ENCODE measurements around the gene POLR3E.

POLR3E gene

DNA sequence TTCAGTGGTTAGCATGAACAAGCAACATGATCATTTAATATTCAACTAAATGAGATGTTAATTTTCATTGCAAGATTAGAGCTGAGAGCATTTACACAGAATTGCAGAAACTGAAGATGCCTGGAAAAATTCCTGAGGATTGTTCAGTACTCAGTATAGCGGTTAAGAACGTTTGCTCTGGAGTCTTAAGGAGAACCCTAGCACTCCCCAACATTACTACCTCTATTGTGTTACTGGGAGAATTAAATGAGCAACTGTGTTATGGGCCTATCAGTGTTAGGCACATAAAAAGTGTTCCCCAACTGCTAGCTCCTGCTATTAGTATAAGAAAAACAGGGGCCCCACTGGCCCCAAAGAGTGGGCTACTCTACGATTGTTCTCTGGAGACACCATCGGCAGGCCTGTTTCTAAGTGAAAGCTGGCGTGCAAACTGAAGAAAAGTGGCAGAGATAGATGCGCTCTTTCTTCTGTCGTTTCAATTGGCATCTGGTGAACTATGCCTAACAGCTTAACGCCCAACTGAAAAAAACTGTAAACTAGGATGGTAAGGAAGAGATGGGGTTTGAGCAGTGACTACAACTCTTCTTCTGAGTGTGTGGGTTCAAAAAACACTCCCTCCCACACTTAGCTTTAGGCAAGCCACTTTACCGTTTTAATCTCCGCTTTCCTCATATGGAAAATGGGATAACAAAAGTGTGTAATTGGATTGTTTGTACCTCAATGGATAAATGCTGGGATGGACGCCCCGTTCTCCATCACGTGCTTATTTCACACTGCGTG, 75.9 kb downstream of the POLR3E start:
- H3K4me1 ChIP-seq (ENCODE audit: control insufficient read depth, insufficient read depth, low read length) = peaks cover 46% of the 10 kb centered on the region
- peak overlapping the region; percentile 92 for H3K4me3 ChIP-seq (ENCODE audit: low read length)
- no peaks in the 10 kb centered on the region for H3K9me3 ChIP-seq (ENCODE audit: control insufficient read depth, low read length)
- H3K36me3 ChIP-seq (ENCODE audit: control insufficient read depth, insufficient read depth, low read length, severe bottlenecking) = no peaks in the 10 kb centered on the region
- H3K27me3 ChIP-seq (replicated peaks; ENCODE audit: control insufficient read depth, insufficient read depth, low read length) = no peaks in the 10 kb centered on the region
- DNase-seq (ENCODE audit: low read depth) = peak; percentile 16
- H3K9ac ChIP-seq (ENCODE audit: low read length) = peak overlapping the region; percentile 90

- DNase-seq (ENCODE audit: low read depth) = peak; percentile 67
- Histone ChIP-seq H3K4me3 (ENCODE audit: low read length) (peak overlapping the region; percentile 92), H3K4me1 (ENCODE audit: control insufficient read depth, insufficient read depth, low read length) (peaks cover 46% of the 10 kb centered on the region), H3K36me3 (ENCODE audit: control insufficient read depth, insufficient read depth, low read length, severe bottlenecking) (no peaks in the 10 kb centered on the region), H3K9me3 (ENCODE audit: control insufficient read depth, low read length) (no peaks in the 10 kb centered on the region), H3K9ac (ENCODE audit: low read length) (peak overlapping the region; percentile 90), H3K27me3 (replicated peaks; ENCODE audit: control insufficient read depth, insufficient read depth, low read length) (no peaks in the 10 kb centered on the region)
Observed at GRCh38 chr16:22373662-22374310, 76.6 kb downstream of the POLR3E start.

DNA sequence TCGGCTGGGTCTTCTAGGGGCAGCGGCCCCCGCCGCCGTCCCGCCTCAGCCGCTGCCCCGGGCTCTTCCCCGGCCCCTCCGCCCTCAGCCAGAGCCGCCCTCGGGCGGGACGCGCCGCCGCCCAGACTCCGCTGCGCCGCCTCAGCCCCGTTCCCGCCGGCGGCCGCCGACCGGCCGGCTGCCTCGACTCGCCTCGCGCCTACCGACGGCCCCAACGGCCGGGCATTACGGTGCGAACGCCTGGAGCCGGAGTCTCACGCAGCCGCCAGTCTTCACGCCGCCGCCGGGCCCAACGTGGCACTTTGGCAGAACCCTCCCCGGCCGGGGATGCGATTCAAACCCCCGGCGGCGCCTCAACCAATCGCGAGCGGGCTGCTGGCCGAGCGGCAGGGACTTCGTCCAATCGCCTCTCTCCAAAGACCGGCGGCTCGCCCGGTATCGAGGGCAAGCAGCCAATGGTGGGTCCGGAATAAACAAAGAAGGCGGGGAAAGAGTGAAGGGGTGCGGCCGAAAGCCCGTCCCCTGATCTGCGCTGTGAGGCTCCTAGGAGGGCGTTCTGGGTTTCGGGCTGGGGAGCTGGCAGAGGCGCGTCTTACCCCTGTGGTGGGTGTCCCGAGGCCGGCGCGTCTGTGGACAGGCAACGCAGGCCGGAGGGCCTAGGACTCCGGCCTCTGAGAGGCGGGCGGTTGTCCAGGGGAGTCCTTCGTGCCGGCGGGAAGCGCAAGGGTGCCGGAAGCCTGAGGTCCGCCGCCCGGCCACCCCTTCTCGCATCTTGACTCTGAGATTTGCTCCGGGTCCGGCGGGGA, 77.3 kb downstream of the POLR3E start, which contains the start of gene CDR2:
CDR2 (minus strand) TSS at position 309 of the 806 bp plus-strand sequence. CDS start 310 bp downstream, outside the sequence.
- Histone ChIP-seq H3K27me3 (replicated peaks; ENCODE audit: control insufficient read depth, insufficient read depth, low read length) (no peaks in the 10 kb centered on the region), H3K9me3 (ENCODE audit: control insufficient read depth, low read length) (no peaks in the 10 kb centered on the region), H3K4me3 (ENCODE audit: low read length) (peak within 1 kb of the TSS; percentile 92), H3K9ac (ENCODE audit: low read length) (peak within 1 kb of the TSS; percentile 90), H3K4me1 (ENCODE audit: control insufficient read depth, insufficient read depth, low read length) (peaks cover 43% of the 10 kb centered on the region), H3K36me3 (ENCODE audit: control insufficient read depth, insufficient read depth, low read length, severe bottlenecking) (no peaks in the 10 kb centered on the region)
- peak; percentile 100 for DNase-seq (ENCODE audit: low read depth)

- Histone ChIP-seq H3K9ac (ENCODE audit: low read length) (peak overlapping the region; percentile 90), H3K27me3 (replicated peaks; ENCODE audit: control insufficient read depth, insufficient read depth, low read length) (no peaks in the 10 kb centered on the region), H3K4me3 (ENCODE audit: low read length) (peak overlapping the region; percentile 92), H3K9me3 (ENCODE audit: control insufficient read depth, low read length) (no peaks in the 10 kb centered on the region), H3K36me3 (ENCODE audit: control insufficient read depth, insufficient read depth, low read length, severe bottlenecking) (no peaks in the 10 kb centered on the region), H3K4me1 (ENCODE audit: control insufficient read depth, insufficient read depth, low read length) (peaks cover 36% of the 10 kb centered on the region)
- peak; percentile 19 for DNase-seq (ENCODE audit: low read depth)
Observed at GRCh38 chr16:22375117-22375962, 78.1 kb downstream of the POLR3E start.

GRCh38 chr16:22375963-22376640, 78.9 kb downstream of the POLR3E start:
- no peaks in the 10 kb centered on the region for H3K27me3 ChIP-seq (replicated peaks; ENCODE audit: control insufficient read depth, insufficient read depth, low read length)
- DNase-seq (ENCODE audit: low read depth) = no peak
- H3K9ac ChIP-seq (ENCODE audit: low read length) = no peak overlapping the region
- peaks cover 32% of the 10 kb centered on the region for H3K4me1 ChIP-seq (ENCODE audit: control insufficient read depth, insufficient read depth, low read length)
- H3K36me3 ChIP-seq (ENCODE audit: control insufficient read depth, insufficient read depth, low read length, severe bottlenecking) = no peaks in the 10 kb centered on the region
- H3K9me3 ChIP-seq (ENCODE audit: control insufficient read depth, low read length) = no peaks in the 10 kb centered on the region
- no peak overlapping the region for H3K4me3 ChIP-seq (ENCODE audit: low read length)

DNA sequence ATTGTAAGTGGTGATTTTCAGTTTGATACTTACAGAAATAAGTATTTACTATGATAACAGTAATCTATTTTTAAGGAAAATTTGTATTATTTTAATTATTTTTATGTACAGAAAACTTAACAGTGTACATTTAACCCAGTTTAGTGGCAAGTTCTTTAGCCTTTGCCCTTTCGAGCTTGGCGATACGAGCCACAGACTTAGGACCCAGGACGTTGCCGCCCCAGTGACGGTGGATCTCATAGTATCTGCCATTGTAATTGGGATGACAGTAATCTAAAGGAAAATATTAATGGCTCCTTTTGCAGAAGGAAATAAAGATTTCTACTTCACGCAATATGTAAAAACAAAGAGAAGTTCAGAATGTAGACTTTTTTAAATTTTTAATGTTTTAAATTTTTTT, 82.4 kb downstream of the POLR3E start:
- H3K9me3 ChIP-seq (ENCODE audit: control insufficient read depth, low read length) = no peaks in the 10 kb centered on the region
- H3K4me1 ChIP-seq (ENCODE audit: control insufficient read depth, insufficient read depth, low read length) = peaks cover 10% of the 10 kb centered on the region
- no peak overlapping the region for H3K9ac ChIP-seq (ENCODE audit: low read length)
- no peak for DNase-seq (ENCODE audit: low read depth)
- H3K36me3 ChIP-seq (ENCODE audit: control insufficient read depth, insufficient read depth, low read length, severe bottlenecking) = no peaks in the 10 kb centered on the region
- H3K4me3 ChIP-seq (ENCODE audit: low read length) = no peak overlapping the region
- no peaks in the 10 kb centered on the region for H3K27me3 ChIP-seq (replicated peaks; ENCODE audit: control insufficient read depth, insufficient read depth, low read length)

- Histone ChIP-seq H3K36me3 (ENCODE audit: control insufficient read depth, insufficient read depth, low read length, severe bottlenecking) (no peaks in the 10 kb centered on the region), H3K27me3 (replicated peaks; ENCODE audit: control insufficient read depth, insufficient read depth, low read length) (no peaks in the 10 kb centered on the region), H3K4me3 (ENCODE audit: low read length) (no peak overlapping the region), H3K4me1 (ENCODE audit: control insufficient read depth, insufficient read depth, low read length) (peaks cover 4% of the 10 kb centered on the region), H3K9me3 (ENCODE audit: control insufficient read depth, low read length) (no peaks in the 10 kb centered on the region), H3K9ac (ENCODE audit: low read length) (no peak overlapping the region)
- DNase-seq (ENCODE audit: low read depth) = peak; percentile 79
Observed at GRCh38 chr16:22380529-22380928, 83.3 kb downstream of the POLR3E start.

DNA sequence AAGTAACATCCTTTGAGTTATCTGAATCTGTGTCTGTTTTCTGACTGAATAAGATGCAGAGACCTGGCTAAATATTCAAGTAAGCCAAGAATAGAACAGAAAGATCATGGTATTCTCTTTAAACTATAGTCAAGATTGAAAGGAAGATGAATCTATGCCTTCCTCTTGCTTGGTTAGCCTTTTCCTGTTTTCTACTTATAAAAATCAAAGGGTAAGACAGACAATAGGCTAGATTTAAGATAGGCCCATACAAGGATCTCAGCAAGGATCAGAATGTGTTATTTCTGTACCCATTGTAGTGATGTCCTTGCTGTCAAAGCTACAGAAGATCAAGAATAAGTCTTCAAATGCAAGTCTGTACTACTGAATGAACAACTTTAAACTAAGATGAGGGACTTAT, 84.2 kb downstream of the POLR3E start:
- Histone ChIP-seq H3K36me3 (ENCODE audit: control insufficient read depth, insufficient read depth, low read length, severe bottlenecking) (no peaks in the 10 kb centered on the region), H3K9ac (ENCODE audit: low read length) (no peak overlapping the region), H3K27me3 (replicated peaks; ENCODE audit: control insufficient read depth, insufficient read depth, low read length) (no peaks in the 10 kb centered on the region), H3K4me1 (ENCODE audit: control insufficient read depth, insufficient read depth, low read length) (peaks cover 3% of the 10 kb centered on the region), H3K9me3 (ENCODE audit: control insufficient read depth, low read length) (no peaks in the 10 kb centered on the region), H3K4me3 (ENCODE audit: low read length) (no peak overlapping the region)
- no peak for DNase-seq (ENCODE audit: low read depth)

GRCh38 chr16:22383827-22384226, 86.6 kb downstream of the POLR3E start:
- Histone ChIP-seq H3K27me3 (replicated peaks; ENCODE audit: control insufficient read depth, insufficient read depth, low read length) (no peaks in the 10 kb centered on the region), H3K4me3 (ENCODE audit: low read length) (no peak overlapping the region), H3K9me3 (ENCODE audit: control insufficient read depth, low read length) (no peaks in the 10 kb centered on the region), H3K36me3 (ENCODE audit: control insufficient read depth, insufficient read depth, low read length, severe bottlenecking) (no peaks in the 10 kb centered on the region), H3K4me1 (ENCODE audit: control insufficient read depth, insufficient read depth, low read length) (peaks cover 19% of the 10 kb centered on the region), H3K9ac (ENCODE audit: low read length) (no peak overlapping the region)
- DNase-seq (ENCODE audit: low read depth) = peak; percentile 29

Data from adipocyte (in vitro differentiated cells).